Measurements from ENCODE around the gene TRIM65. TPM values are rescaled to one million over a fixed set of nuclear protein-coding genes. Genes with fewer than 3 reads are reported as not detected.

The TRIM65 gene
- total and polyA plus RNA-seq, 10 of the 15 experiments (the other 5 are each of a cell fraction or from before 2014, with no cell fraction given): 1.4 to 26.0 (median 10.8) TPM

- ChIA-PET POLR2A (interaction anchor here (0.7 to 3.2 kb wide), 2 partner anchors 15 to 27 kb away, joined by 5 to 9 read pairs; partner anchors contain the start of genes TRIM65 and WBP2), CTCF (interaction anchor here (0.8 to 1.7 kb wide), 3 partner anchors 21 to 118 kb away, joined by 3 to 5 read pairs (median 5); partner anchors contain the start of genes CDK3 and MRPL38), SMC1A (ENCODE audit: uncharacterized antibody, unreplicated experiment) (no interaction called here), RAD21 (ENCODE audit: unreplicated experiment) (interaction anchor here (0.6 to 0.7 kb wide), 2 partner anchors 27 to 99 kb away, joined by 3 read pairs; partner anchors contain the start of gene WBP2)
- no peaks in the 10 kb centered on the region for H3K36me3 ChIP-seq (ENCODE audit: control insufficient read depth in 2 of 2, insufficient read depth in 2 of 2, low read length in 1 of 2)
- H3K4me3 ChIP-seq: no peak overlapping the region
- no peak overlapping the region for H3K27ac ChIP-seq (ENCODE audit: control insufficient read depth, insufficient read depth)
- no peak for DNase-seq (ENCODE audit: low read depth, low spot score)
- no peaks in the 10 kb centered on the region for H3K9me3 ChIP-seq (replicated peaks; ENCODE audit: control insufficient read depth, insufficient read depth, low read length)
- no peaks in the 10 kb centered on the region for H4K20me1 ChIP-seq (ENCODE audit: control insufficient read depth, insufficient read depth)
- H3K4me1 ChIP-seq (ENCODE audit: control insufficient read depth, insufficient read depth, low read length): peaks cover 14% of the 10 kb centered on the region
- no peak overlapping the region for H3K4me2 ChIP-seq (ENCODE audit: control insufficient read depth, insufficient read depth)
- FAIRE-seq: no peak
- H3K9ac ChIP-seq (ENCODE audit: control insufficient read depth, insufficient read depth, low read length): no peak overlapping the region
- BruUV-seq (replicated peaks): no TSS peak
- ATAC-seq: no peak
- no peaks in the 10 kb centered on the region for H3K79me2 ChIP-seq (ENCODE audit: control insufficient read depth, insufficient read depth, low read length)
- TF ChIP-seq GABPA (IDR thresholded peaks at IDR 0.05; ENCODE audit: low read depth) (no peak), POLR2AphosphoS5 (IDR thresholded peaks at IDR 0.05; ENCODE audit: low read length) (no peak), MAX (IDR thresholded peaks at IDR 0.05; ENCODE audit: low read depth, low read length) (no peak), MYC (IDR thresholded peaks at IDR 0.05; ENCODE audit: insufficient read depth, insufficient read length, insufficient replicate concordance, low read length, severe bottlenecking) (no peak), NFYB (IDR thresholded peaks at IDR 0.05; ENCODE audit: insufficient read depth, low read depth, low read length) (no peak), SIX5 (IDR thresholded peaks at IDR 0.05; ENCODE audit: low read depth, low read length, severe bottlenecking) (no peak), ZNF592 (IDR thresholded peaks at IDR 0.05) (no peak)
- 63% methylated on average over 15 of the region's 15 CpGs for WGBS (ENCODE audit: insufficient coverage, insufficient replicate concordance, low lambda C conversion rate, missing lambda C conversion rate)
- no peak overlapping the region for H2AFZ ChIP-seq (ENCODE audit: control insufficient read depth, low read depth, low read length)
- in situ Hi-C loops (cut with MboI) (no loop called here), intact Hi-C loops (cut with micrococcal nuclease; ENCODE audit: unreplicated experiment) (no loop called here)
- H3K27me3 ChIP-seq (replicated peaks in 1 of 2; ENCODE audit: control insufficient read depth in 2 of 2, insufficient read depth in 2 of 2, low read length in 1 of 2): peaks cover 2% of the 10 kb centered on the region in 2 experiments
Observed at GRCh38 chr17:75881678-75882454, 14.9 kb downstream of the TRIM65 start.

Data from GM12878 (cell line).